K562 (cell line): Measurements from ENCODE around the gene WASL. TPM values are rescaled to one million over a fixed set of nuclear protein-coding genes. Genes with fewer than 3 reads are reported as not detected.

ENCODE experiments used
- ATAC-seq: fragments of 200-7000 bp; cut with Tn5 transposase; 3 replicates; pipeline ENCODE4 v1.9.1; 2020; ENCODE audit warnings: moderate library complexity
- BruUV-seq: library from RNA; stranded (reverse); fragments of 400-500 nt; replicated peaks from 2 replicates; lab custom pipeline; 2021; lab: Mats Ljungman, UMichigan
- CTCF ChIA-PET: fragments of 300-600 bp; formaldehyde crosslinking; extraction: SDS; loops from one replicate; lab custom pipeline; 2021; ENCODE audit warnings: low intra/inter-chr PET ratio; lab: Yijun Ruan, JAX
- POLR2A ChIA-PET: fragments of 300-600, 350-650 bp; sonication (Branson Sonifier 250); formaldehyde crosslinking; extraction: SDS; loops from one replicate; lab custom pipeline; 2021; ENCODE audit warnings: antibody characterized with exemption, inconsistent platforms; lab: Yijun Ruan, JAX
- DNase-seq, 4 experiments: peaks; one replicate each; pipeline versions ENCODE4 v3.0.0 to v3.0.0-alpha.2; 2011 to 2018; ENCODE audit warnings: low spot score in 3 of 4, mixed read lengths in 3 of 4; ENCODE audit errors: extremely low read depth in 1 of 4
- FAIRE-seq: peaks from 2 replicates; lab custom pipeline; 2011; peaks lifted over from hg19 to GRCh38; lab: Jason Lieb, UNC
- H2AFZ ChIP-seq: 2 replicates; pipeline ENCODE4 v1.6.0; 2011; ENCODE audit warnings: low read depth, low read length, control low read depth, inconsistent platforms
- H3K27ac ChIP-seq: fragments of 200-600 bp; 3 replicates; pipeline ENCODE4 v1.8.0; 2011; ENCODE audit warnings: low read depth, mild to moderate bottlenecking, control low read depth, inconsistent platforms, low read length, moderate library complexity, mixed read lengths; ENCODE audit errors: extremely low read depth
- H3K27me3 ChIP-seq, 2 experiments: fragments of 300-600 bp in 1 of 2; 2 replicates in 1 of 2; 3 replicates in 1 of 2; pipeline versions ENCODE4 v1.6.0 to v1.8.0; 2011; ENCODE audit warnings: inconsistent platforms in 2 of 2, low read length in 2 of 2, mild to moderate bottlenecking in 1 of 2, mixed read lengths in 1 of 2, moderate library complexity in 1 of 2; ENCODE audit not compliant: control insufficient read depth in 2 of 2, insufficient read depth in 2 of 2
- H3K36me3 ChIP-seq: fragments of 300-600 bp; 3 replicates; pipeline ENCODE4 v1.8.0; 2011; ENCODE audit warnings: mild to moderate bottlenecking, low read length, inconsistent platforms; ENCODE audit not compliant: control insufficient read depth, insufficient read depth
- H3K4me1 ChIP-seq, 2 experiments: fragments of 200-600 bp in 1 of 2; replicated peaks in 1 of 2; 2 replicates in 1 of 2; 3 replicates in 1 of 2; pipeline versions ENCODE4 v1.5.1 to v1.8.0; 2011; ENCODE audit warnings: inconsistent platforms in 2 of 2, low read length in 2 of 2, mild to moderate bottlenecking in 1 of 2, mixed read lengths in 1 of 2, moderate library complexity in 1 of 2; ENCODE audit not compliant: control insufficient read depth in 2 of 2, insufficient read depth in 2 of 2
- H3K4me2 ChIP-seq: 2 replicates; pipeline ENCODE4 v1.6.1; 2011; ENCODE audit warnings: low read length, control low read depth, inconsistent platforms, mixed read lengths; ENCODE audit not compliant: insufficient read depth
- H3K4me3 ChIP-seq: fragments of 200-600 bp; sonication (generic), shearing (Covaris generic); 2 replicates; pipeline ENCODE4 v1.5.1; 2016; ENCODE audit warnings: control low read depth, inconsistent platforms
- H3K79me2 ChIP-seq: fragments of 200-600 bp; 3 replicates; pipeline ENCODE4 v1.8.0; 2011; ENCODE audit warnings: low read length, inconsistent platforms; ENCODE audit not compliant: control insufficient read depth, insufficient read depth
- H3K9ac ChIP-seq, 2 experiments: 2 replicates each; pipeline versions ENCODE4 v1.6.0 to v1.6.1; 2011; ENCODE audit warnings: low read depth in 2 of 2, low read length in 2 of 2, control low read depth in 1 of 2, inconsistent platforms in 1 of 2, mild to moderate bottlenecking in 1 of 2, mixed read lengths in 1 of 2; ENCODE audit not compliant: insufficient read depth in 1 of 2
- H3K9me1 ChIP-seq: one replicate; pipeline ENCODE4 v1.6.0; 2011; ENCODE audit warnings: inconsistent platforms, mild to moderate bottlenecking, low read length, moderate library complexity; ENCODE audit not compliant: control insufficient read depth, insufficient read depth
- H3K9me3 ChIP-seq: replicated peaks from 2 replicates; pipeline ENCODE4 v1.5.1; 2011; ENCODE audit warnings: low read depth, low read length, inconsistent platforms; ENCODE audit not compliant: control insufficient read depth, insufficient read depth
- H4K20me1 ChIP-seq: replicated peaks from 2 replicates; pipeline ENCODE4 v1.6.1; 2011; ENCODE audit warnings: low read length, inconsistent platforms, mixed read lengths; ENCODE audit not compliant: control insufficient read depth, insufficient read depth
- ARID1B ChIP-seq: fragments of 450-650 bp; IDR thresholded peaks from 2 replicates; pipeline ENCODE4 v1.6.1; 2016; ENCODE audit warnings: antibody characterized with exemption, mild to moderate bottlenecking, inconsistent platforms
- BRF1 ChIP-seq: IDR thresholded peaks from 3 replicates; pipeline ENCODE4 v1.6.1; 2011; ENCODE audit warnings: borderline replicate concordance, mild to moderate bottlenecking; ENCODE audit not compliant: insufficient read length; ENCODE audit errors: extremely low read depth
- CBFA2T3 ChIP-seq: fragments of 450-650 bp; IDR thresholded peaks from 2 replicates; pipeline ENCODE4 v1.6.1; 2017
- EHMT2 ChIP-seq: fragments of 450-650 bp; IDR thresholded peaks from 2 replicates; pipeline ENCODE4 v1.6.1; 2018; ENCODE audit warnings: antibody characterized with exemption
- FOSL1 ChIP-seq: fragments of 200-800 bp; sonication (Bioruptor generic); conservative IDR thresholded peaks from 2 replicates; pipeline ENCODE4 v1.6.1; 2016; ENCODE audit warnings: missing genetic modification characterization, missing compliant biosample characterization
- GATA2 ChIP-seq: sonication (generic); formaldehyde crosslinking; IDR thresholded peaks from 2 replicates; pipeline ENCODE4 v1.4.0; 2020; ENCODE audit warnings: mild to moderate bottlenecking, missing genetic modification reagents
- JUND ChIP-seq, 2 experiments: IDR thresholded peaks; 2 replicates in 1 of 2; 3 replicates in 1 of 2; pipeline ENCODE4 v1.6.1; 2011; ENCODE audit warnings: borderline replicate concordance in 2 of 2, low read depth in 2 of 2, low read length in 2 of 2, improper control_type of control experiment in 1 of 2, missing biosample characterization in 1 of 2, missing genetic modification characterization in 1 of 2, missing genetic modification reagents in 1 of 2
- LEF1 ChIP-seq: fragments of 450-650 bp; IDR thresholded peaks from 2 replicates; pipeline ENCODE4 v1.6.1; 2016; ENCODE audit warnings: mild to moderate bottlenecking
- MEIS2 ChIP-seq: fragments of 450-650 bp; IDR thresholded peaks from 2 replicates; pipeline ENCODE4 v1.6.1; 2014; ENCODE audit warnings: mild to moderate bottlenecking; ENCODE audit not compliant: partially characterized antibody
- PHF8 ChIP-seq: fragments of 200-600 bp; sonication (generic); IDR thresholded peaks from 2 replicates; pipeline ENCODE4 v1.6.1; 2012; ENCODE audit warnings: mixed run types, mild to moderate bottlenecking, inconsistent platforms, low read length, moderate library complexity, borderline replicate concordance
- RCOR1 ChIP-seq, 2 experiments: IDR thresholded peaks; 2 replicates each; pipeline ENCODE4 v1.6.1; 2012; ENCODE audit warnings: low read depth in 2 of 2, low read length in 2 of 2, borderline replicate concordance in 1 of 2, improper control_type of control experiment in 1 of 2
- SMARCA4 ChIP-seq: fragments of 450-650 bp; IDR thresholded peaks from 2 replicates; pipeline ENCODE4 v1.6.1; 2016
- SMARCE1 ChIP-seq: fragments of 450-650 bp; IDR thresholded peaks from 2 replicates; pipeline ENCODE4 v1.7.1; 2016; ENCODE audit warnings: mild to moderate bottlenecking
- TEAD1 ChIP-seq, 2 experiments: fragments of 450-650 bp in 1 of 2; sonication (generic) in 1 of 2; formaldehyde crosslinking; IDR thresholded peaks; 2 replicates each; pipeline versions ENCODE4 v1.4.0 to v1.8.0; 2020 to 2022; ENCODE audit warnings: mild to moderate bottlenecking in 2 of 2, missing genetic modification reagents in 1 of 2
- TEAD4 ChIP-seq, 2 experiments: sonication (generic) in 1 of 2; formaldehyde crosslinking in 1 of 2; IDR thresholded peaks; 2 replicates each; pipeline versions ENCODE4 v1.6.1 to v1.8.0; 2012 to 2022; ENCODE audit warnings: borderline replicate concordance in 1 of 2, inconsistent platforms in 1 of 2, low read length in 1 of 2, mild to moderate bottlenecking in 1 of 2, missing genetic modification reagents in 1 of 2
- XRCC4 ChIP-seq: IDR thresholded peaks from one replicate; pipeline ENCODE4 v1.6.1; 2011; ENCODE audit not compliant: insufficient read depth, insufficient read length; ENCODE audit errors: extremely low read depth
- ZNF224 ChIP-seq: sonication (generic); formaldehyde crosslinking; IDR thresholded peaks from 2 replicates; pipeline ENCODE4 v1.8.0; 2022; ENCODE audit warnings: mild to moderate bottlenecking, missing genetic modification reagents
- WGBS: fragments of 100-300 bp; shearing (Covaris generic); methylation state at CpG from one replicate; pipeline ENCODE4 v1.1.6; 2016; ENCODE audit warnings: low coverage, mixed read lengths; ENCODE audit not compliant: insufficient coverage; ENCODE audit errors: missing lambda C conversion rate; 5-methylcytosine and 5-hydroxymethylcytosine counted together
- in situ Hi-C: fragments of 300-500 bp; cut with MboI; formaldehyde crosslinking; loops from 4 replicates; pipeline ENCODE4 v1.15.0; 2018; ENCODE audit warnings: inconsistent platforms, mixed read lengths
- intact Hi-C: fragments of 100-400 bp; cut with micrococcal nuclease; formaldehyde crosslinking; loops from 2 replicates; pipeline ENCODE4 v1.14.2; 2022
- polyA plus RNA-seq, 8 experiments: library from polyadenylated mRNA; depleted of rRNA in 4 of 8; stranded (reverse) in 5 of 8; unstranded in 3 of 8; fragments of >200 nt; fragmentation: Nextera tagmentation in 2 of 8; fragmentation: Illumina TruSeq in 1 of 8; extraction: Ambion mirVana in 2 of 8; extraction: Trizol in 1 of 8; gene quantifications; 2 replicates each; pipeline versions ENCODE4 v1.2.1 to v1.2.3, GENCODE V29; 2011 to 2014; ENCODE audit warnings: inconsistent platforms in 1 of 8, missing spikeins in 1 of 8
- total RNA-seq, 7 experiments: library from RNA; depleted of rRNA in 6 of 7; stranded (reverse); fragments of >200 nt in 6 of 7; fragmentation: Illumina TruSeq in 2 of 7; extraction: Trizol in 2 of 7; gene quantifications; 2 replicates each; pipeline versions ENCODE4 v1.2.1 to v1.2.3, GENCODE V29; 2011 to 2021; ENCODE audit warnings: low replicate concordance in 1 of 7

Gene WASL
- total and polyA plus RNA-seq, 9 of the 15 experiments (the other 6 are each of a cell fraction or from before 2014, with no cell fraction given): 3.2 to 13.9 (median 8.3) TPM

DNA sequence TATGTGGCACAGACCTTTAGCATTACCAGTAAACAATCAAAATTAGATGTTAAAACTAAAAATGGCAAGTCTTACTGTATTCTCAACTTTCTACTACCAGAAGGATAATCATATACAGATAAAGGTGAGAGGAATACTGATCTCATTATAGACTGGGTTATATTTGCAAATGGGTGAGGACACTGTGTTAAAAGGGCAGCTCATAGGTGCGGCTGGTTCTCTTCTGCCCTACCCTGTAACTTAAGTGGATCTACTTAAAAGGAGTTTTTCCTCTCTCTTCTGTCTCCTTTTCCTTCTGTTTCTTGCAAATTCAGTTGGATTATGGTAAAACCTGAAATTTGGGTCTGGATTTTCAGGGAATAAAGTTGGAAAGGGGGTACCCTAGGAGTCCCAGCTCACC lies 33.0 kb downstream of the WASL start:
- Histone ChIP-seq H3K4me3 (no peak overlapping the region), H3K27me3 (no peaks in the 10 kb centered on the region), H3K4me2 (no peak overlapping the region), H2AFZ (no peak overlapping the region), H3K4me1 (peaks cover 0 to 51% of the 10 kb centered on the region in 2 experiments; a peak in 4 of 5 replicates), H4K20me1 (peaks cover 15% of the 10 kb centered on the region), H3K9ac (no peak overlapping the region), H3K27ac (no peak overlapping the region), H3K9me1 (no peaks in the 10 kb centered on the region), H3K36me3 (peaks cover 15% of the 10 kb centered on the region; the same call in 2 of the 3 replicates), H3K9me3 (no peaks in the 10 kb centered on the region), H3K79me2 (peaks cover 100% of the 10 kb centered on the region)
- CTCF ChIA-PET: no interaction called here
- 0% methylated on average over 1 of the region's 1 CpG for WGBS
- no TSS peak for BruUV-seq
- in situ Hi-C loops (no loop called here), intact Hi-C loops (no loop called here)
- no peak for TF ChIP-seq XRCC4
- POLR2A ChIA-PET: interaction anchor here (0.6 to 3.8 kb wide), 5 partner anchors 12 to 141 kb away, joined by 3 to 18 read pairs (median 3); partner anchors contain the start of gene WASL
- ATAC-seq: no peak
- DNase-seq: no peak
- FAIRE-seq: no peak

DNA sequence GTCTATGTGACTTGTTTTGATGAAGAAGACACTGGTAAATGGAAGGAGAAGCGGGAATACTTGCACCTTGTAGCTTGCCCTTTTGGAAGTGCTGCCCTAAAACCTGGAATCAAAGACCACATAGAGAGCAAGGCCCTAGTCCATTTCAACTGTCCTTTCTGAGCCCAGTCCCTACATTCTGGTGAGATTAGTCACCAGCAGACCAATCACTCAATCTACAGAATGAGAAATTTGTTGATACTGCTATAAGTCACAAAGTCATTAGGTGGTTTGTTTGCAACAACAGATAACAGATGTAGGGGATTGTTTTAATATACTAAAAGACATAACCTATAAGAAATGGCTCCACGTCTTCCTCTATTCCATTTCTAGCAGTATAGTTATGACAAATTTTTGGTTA lies 33.6 kb downstream of the WASL start:
- H3K79me2 ChIP-seq: peaks cover 100% of the 10 kb centered on the region
- intact Hi-C loops: no loop called here
- no peak for TF ChIP-seq BRF1
- TF ChIP-seq FOSL1 (tag): peak; percentile 88
- TF ChIP-seq TEAD4 (IDR thresholded peaks at IDR 0.05; ENCODE audit: low read length): peak; percentile 73
- no peak for TF ChIP-seq TEAD4 (CRISPR knock-in tag; IDR thresholded peaks at IDR 0.05; ENCODE audit: borderline replicate concordance)
- TF ChIP-seq SMARCE1: peak; percentile 77
- peak; percentile 56 for TF ChIP-seq SMARCA4
- 0 out of 2 replicates have a peak, but pooled peaks have one; percentile 15 for TF ChIP-seq GATA2 (CRISPR knock-in tag)
- no peak for TF ChIP-seq PHF8
- TF ChIP-seq ARID1B: peak; percentile 67
- TF ChIP-seq MEIS2: peak; percentile 84
- peak in 1 of 2 experiments; percentile 70; a peak in 1 of 4 replicates for TF ChIP-seq RCOR1 (IDR thresholded peaks at IDR 0.05; ENCODE audit: borderline replicate concordance in 1 of 2, low read depth in 2 of 2, low read length in 2 of 2)
- no peak for TF ChIP-seq ZNF224 (CRISPR knock-in tag)
- 0 out of 2 replicates have a peak, but pooled peaks have one; percentile 15 for TF ChIP-seq LEF1
- TF ChIP-seq TEAD1 (CRISPR knock-in tag; IDR thresholded peaks at IDR 0.05): peak in 1 of 2 experiments; percentile 25; a peak in 1 of 4 replicates
- peak; percentile 61 for TF ChIP-seq CBFA2T3
- 0 out of 2 replicates have a peak, but pooled peaks have one; percentile 31 for TF ChIP-seq EHMT2
- TF ChIP-seq JUND (IDR thresholded peaks at IDR 0.05; ENCODE audit: borderline replicate concordance, low read depth, low read length): peak; percentile 80
- peak; percentile 37; the same call in 1 of the 3 replicates for TF ChIP-seq JUND (tag; IDR thresholded peaks at IDR 0.05; ENCODE audit: borderline replicate concordance, low read depth, low read length)

More for the DNA sequence above, 33.6 kb downstream of the WASL start:
- H3K9ac ChIP-seq: no peak overlapping the region
- H3K4me3 ChIP-seq: no peak overlapping the region
- H3K4me2 ChIP-seq: no peak overlapping the region
- no peak overlapping the region for H2AFZ ChIP-seq
- WGBS: 59% methylated on average over 2 of the region's 2 CpGs
- FAIRE-seq: no peak
- peak in 1 of 4 experiments; percentile 43 for DNase-seq
- H3K27ac ChIP-seq: no peak overlapping the region
- H3K9me1 ChIP-seq: no peaks in the 10 kb centered on the region
- CTCF ChIA-PET: no interaction called here
- H3K36me3 ChIP-seq: peaks cover 15% of the 10 kb centered on the region; the same call in 2 of the 3 replicates
- ATAC-seq: peak; percentile 6; the same call in 1 of the 3 replicates
- POLR2A ChIA-PET: interaction anchor here (0.6 to 3.8 kb wide), 3 partner anchors 33 to 141 kb away, joined by 3 to 18 read pairs (median 3); partner anchors contain the start of gene WASL
- H3K4me1 ChIP-seq: peaks cover 0 to 57% of the 10 kb centered on the region in 2 experiments; a peak in 4 of 5 replicates
- in situ Hi-C loops: no loop called here
- peaks cover 15% of the 10 kb centered on the region for H4K20me1 ChIP-seq
- no peaks in the 10 kb centered on the region for H3K9me3 ChIP-seq
- H3K27me3 ChIP-seq: no peaks in the 10 kb centered on the region
- BruUV-seq: no TSS peak
